ENCODE measurements around the gene APCDD1. TPM values are rescaled to one million over a fixed set of nuclear protein-coding genes. Genes with fewer than 3 reads are reported as not detected.

The APCDD1 gene
- total RNA-seq, 4 donors from 2014 or later, result 4.6 to 13.0 (median 7.5) TPM

- Histone ChIP-seq H3K4me3 (no peak overlapping the region), H3K4me1 (no peaks in the 10 kb centered on the region), H3K9me3 (no peaks in the 10 kb centered on the region), H3K27ac (no peak overlapping the region), H3K36me3 (no peaks in the 10 kb centered on the region), H3K27me3 (peaks cover 0 to 2% (median 0%) of the 10 kb centered on the region in 3 donors)
- DNase-seq, result no peak
- intact Hi-C loops (cut with DNase I; ENCODE audit: low total_unique reads), result no loop called here
- no peak for ATAC-seq
- in situ Hi-C loops (cut with MboI; ENCODE audit: low sequenced_read_pairs in 4 of 4), result no loop called here
- no peak for TF ChIP-seq POLR2A (IDR thresholded peaks at IDR 0.05)
- TF ChIP-seq, protein P1, sequence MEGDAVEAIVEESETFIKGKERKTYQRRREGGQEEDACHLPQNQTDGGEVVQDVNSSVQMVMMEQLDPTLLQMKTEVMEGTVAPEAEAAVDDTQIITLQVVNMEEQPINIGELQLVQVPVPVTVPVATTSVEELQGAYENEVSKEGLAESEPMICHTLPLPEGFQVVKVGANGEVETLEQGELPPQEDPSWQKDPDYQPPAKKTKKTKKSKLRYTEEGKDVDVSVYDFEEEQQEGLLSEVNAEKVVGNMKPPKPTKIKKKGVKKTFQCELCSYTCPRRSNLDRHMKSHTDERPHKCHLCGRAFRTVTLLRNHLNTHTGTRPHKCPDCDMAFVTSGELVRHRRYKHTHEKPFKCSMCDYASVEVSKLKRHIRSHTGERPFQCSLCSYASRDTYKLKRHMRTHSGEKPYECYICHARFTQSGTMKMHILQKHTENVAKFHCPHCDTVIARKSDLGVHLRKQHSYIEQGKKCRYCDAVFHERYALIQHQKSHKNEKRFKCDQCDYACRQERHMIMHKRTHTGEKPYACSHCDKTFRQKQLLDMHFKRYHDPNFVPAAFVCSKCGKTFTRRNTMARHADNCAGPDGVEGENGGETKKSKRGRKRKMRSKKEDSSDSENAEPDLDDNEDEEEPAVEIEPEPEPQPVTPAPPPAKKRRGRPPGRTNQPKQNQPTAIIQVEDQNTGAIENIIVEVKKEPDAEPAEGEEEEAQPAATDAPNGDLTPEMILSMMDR (IDR thresholded peaks at IDR 0.05 in 4 of 5, conservative IDR thresholded peaks at IDR 0.05 in 1 of 5), result no peak
These were observed 33.7 kb upstream of the APCDD1 start for GRCh38 chr18:10420561-10421352.

GRCh38 chr18:10421859-10422258 is 32.6 kb upstream of the APCDD1 start:
- Histone ChIP-seq H3K36me3 (no peaks in the 10 kb centered on the region), H3K27me3 (peaks cover 0 to 2% (median 0%) of the 10 kb centered on the region in 3 donors), H3K4me3 (no peak overlapping the region), H3K27ac (no peak overlapping the region), H3K4me1 (no peaks in the 10 kb centered on the region), H3K9me3 (no peaks in the 10 kb centered on the region)
- in situ Hi-C loops (cut with MboI; ENCODE audit: low sequenced_read_pairs in 4 of 4), result no loop called here
- peak; percentile 26 to 30 for ATAC-seq
- DNase-seq, result no peak
- intact Hi-C loops (cut with DNase I; ENCODE audit: low total_unique reads), result no loop called here
- no peak for TF ChIP-seq POLR2A (IDR thresholded peaks at IDR 0.05)
- TF ChIP-seq, protein P1 (IDR thresholded peaks at IDR 0.05 in 4 of 5, conservative IDR thresholded peaks at IDR 0.05 in 1 of 5), result no peak

GRCh38 chr18:10422731-10423130 is 31.7 kb upstream of the APCDD1 start:
- Histone ChIP-seq H3K9me3 (no peaks in the 10 kb centered on the region), H3K4me1 (no peaks in the 10 kb centered on the region), H3K36me3 (no peaks in the 10 kb centered on the region), H3K27ac (no peak overlapping the region), H3K4me3 (no peak overlapping the region), H3K27me3 (peaks cover 0 to 2% (median 0%) of the 10 kb centered on the region in 3 donors)
- TF ChIP-seq, protein P1 (IDR thresholded peaks at IDR 0.05 in 4 of 5, conservative IDR thresholded peaks at IDR 0.05 in 1 of 5), result no peak
- ATAC-seq (no peak), DNase-seq (no peak)
- intact Hi-C loops (cut with DNase I; ENCODE audit: low total_unique reads), result no loop called here
- in situ Hi-C loops (cut with MboI; ENCODE audit: low sequenced_read_pairs in 4 of 4), result no loop called here

DNA sequence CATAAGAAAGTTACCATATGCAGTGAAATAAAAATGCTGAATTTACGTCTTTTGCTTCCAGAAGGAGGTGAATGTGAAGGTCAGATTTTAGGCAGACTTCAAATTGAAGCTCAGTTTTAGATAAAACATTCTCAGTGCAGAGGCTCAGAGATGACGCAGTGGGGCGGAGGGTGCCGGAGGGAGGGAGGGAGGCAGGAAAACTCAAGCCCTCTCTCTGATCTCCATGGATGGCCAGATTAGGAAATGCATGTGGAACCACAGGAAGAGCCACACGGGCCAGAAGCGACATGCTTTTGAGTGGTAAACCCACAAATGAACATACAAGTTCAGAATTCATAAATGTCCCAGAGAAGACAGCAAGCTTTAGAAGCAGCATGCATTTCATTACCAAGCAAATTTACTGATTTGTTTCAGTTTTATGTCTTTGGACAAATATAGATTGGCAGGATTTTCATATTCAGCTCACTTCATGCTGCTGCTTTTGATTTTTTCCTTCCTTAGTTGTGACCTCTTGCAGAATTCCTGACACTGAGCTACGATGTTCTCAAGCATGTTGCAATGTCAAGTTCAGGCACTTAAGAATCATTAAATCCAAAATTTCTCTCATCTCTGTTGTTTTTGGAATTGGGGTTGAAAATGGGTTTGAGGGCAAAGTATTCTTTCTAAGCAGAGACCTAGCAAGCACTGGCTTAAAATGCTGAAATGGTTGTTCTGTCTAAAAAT is 29.7 kb upstream of the APCDD1 start:
- peak; percentile 44 to 54 for ATAC-seq
- DNase-seq, result peak in 1 of 2 donors; percentile 39

More for the DNA sequence above, 29.7 kb upstream of the APCDD1 start:
- Histone ChIP-seq H3K27me3 (peaks cover 0 to 2% (median 0%) of the 10 kb centered on the region in 3 donors), H3K9me3 (no peaks in the 10 kb centered on the region), H3K27ac (no peak overlapping the region), H3K36me3 (no peaks in the 10 kb centered on the region), H3K4me1 (no peaks in the 10 kb centered on the region), H3K4me3 (no peak overlapping the region)
- TF ChIP-seq POLR2A (IDR thresholded peaks at IDR 0.05), result no peak
- TF ChIP-seq, protein P1 (IDR thresholded peaks at IDR 0.05 in 4 of 5, conservative IDR thresholded peaks at IDR 0.05 in 1 of 5), result no peak
- intact Hi-C loops (cut with DNase I; ENCODE audit: low total_unique reads), result no loop called here
- in situ Hi-C loops (cut with MboI; ENCODE audit: low sequenced_read_pairs in 4 of 4), result no loop called here
